Measurements from ENCODE around the gene NPAS2.

NPAS2 gene

DNA sequence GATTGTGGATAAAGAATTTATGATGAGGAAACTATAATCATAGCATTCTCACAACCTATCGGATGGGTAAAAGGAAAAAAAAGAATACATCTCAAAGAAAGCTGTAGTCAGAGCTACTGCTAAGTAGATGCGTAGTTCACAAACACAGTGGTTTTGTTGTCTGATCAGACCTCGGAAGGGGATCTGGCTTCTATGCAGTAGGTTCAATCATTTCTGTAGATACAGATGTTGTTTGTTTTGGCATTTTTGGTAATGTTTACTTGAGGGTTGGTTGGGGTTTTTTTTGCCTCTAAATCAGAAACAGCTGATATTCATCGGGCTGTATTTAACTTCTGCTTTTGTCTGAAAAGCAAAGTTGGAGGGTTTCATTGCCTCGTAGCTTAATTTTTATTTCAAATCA, 42.1 kb downstream of the NPAS2 start:
- Histone ChIP-seq H3K27me3 (ENCODE audit: insufficient read depth, poor library complexity, severe bottlenecking) (no peaks in the 10 kb centered on the region), H3K4me1 (ENCODE audit: insufficient read depth, poor library complexity, severe bottlenecking) (peaks cover 16% of the 10 kb centered on the region), H3K9me3 (ENCODE audit: severe bottlenecking) (peaks cover 3% of the 10 kb centered on the region), H3K4me3 (ENCODE audit: severe bottlenecking) (no peak overlapping the region), H3K27ac (ENCODE audit: poor library complexity, severe bottlenecking) (no peak overlapping the region), H3K36me3 (ENCODE audit: low read depth) (no peaks in the 10 kb centered on the region; the same call in none of the 2 replicates)
- no peak for ATAC-seq (ENCODE audit: low read depth)
- no peak for TF ChIP-seq CTCF (IDR thresholded peaks at IDR 0.05; ENCODE audit: poor library complexity, severe bottlenecking)
- DNase-seq (ENCODE audit: low spot score), result no peak

- ATAC-seq (ENCODE audit: low read depth), result peak; percentile 53; the same call in 1 of the 3 replicates
- no peak for DNase-seq (ENCODE audit: low spot score)
- H3K9me3 ChIP-seq (ENCODE audit: severe bottlenecking), result peaks cover 13% of the 10 kb centered on the region
- peaks cover 3% of the 10 kb centered on the region for H3K4me1 ChIP-seq (ENCODE audit: insufficient read depth, poor library complexity, severe bottlenecking)
- no peaks in the 10 kb centered on the region for H3K27me3 ChIP-seq (ENCODE audit: insufficient read depth, poor library complexity, severe bottlenecking)
- no peak for TF ChIP-seq CTCF (IDR thresholded peaks at IDR 0.05; ENCODE audit: poor library complexity, severe bottlenecking)
- peaks cover 4% of the 10 kb centered on the region for H3K36me3 ChIP-seq (ENCODE audit: low read depth)
- no peak overlapping the region for H3K27ac ChIP-seq (ENCODE audit: poor library complexity, severe bottlenecking)
- no peak overlapping the region for H3K4me3 ChIP-seq (ENCODE audit: severe bottlenecking)
Observed at GRCh38 chr2:100865816-100866460, 46.0 kb downstream of the NPAS2 start.

DNA sequence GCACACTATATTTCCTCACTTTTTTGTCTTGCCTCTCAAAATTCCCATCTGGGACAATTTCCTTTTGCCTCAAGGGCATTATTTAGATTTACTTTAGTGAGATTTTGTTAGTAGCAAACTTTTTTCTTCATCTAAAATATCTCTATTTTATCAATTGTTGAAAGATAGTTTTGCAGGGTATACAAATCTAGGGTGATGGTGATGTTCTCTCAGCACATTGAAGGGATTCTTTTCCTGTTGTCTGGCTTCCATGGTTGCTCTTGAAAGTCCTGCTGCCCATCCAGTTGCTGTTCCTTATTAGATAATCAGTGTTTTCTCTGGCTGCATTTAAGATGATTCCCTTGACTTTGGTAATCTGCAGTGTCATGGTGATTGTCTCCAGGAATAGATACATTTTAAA, 48.1 kb downstream of the NPAS2 start:
- ATAC-seq (ENCODE audit: low read depth), result no peak
- H3K36me3 ChIP-seq (ENCODE audit: low read depth), result peaks cover 4% of the 10 kb centered on the region
- H3K4me3 ChIP-seq (ENCODE audit: severe bottlenecking), result no peak overlapping the region
- H3K27me3 ChIP-seq (ENCODE audit: insufficient read depth, poor library complexity, severe bottlenecking), result no peaks in the 10 kb centered on the region
- H3K27ac ChIP-seq (ENCODE audit: poor library complexity, severe bottlenecking), result no peak overlapping the region
- peaks cover 3% of the 10 kb centered on the region for H3K4me1 ChIP-seq (ENCODE audit: insufficient read depth, poor library complexity, severe bottlenecking)
- no peak for TF ChIP-seq CTCF (IDR thresholded peaks at IDR 0.05; ENCODE audit: poor library complexity, severe bottlenecking)
- DNase-seq (ENCODE audit: low spot score), result no peak
- peaks cover 13% of the 10 kb centered on the region for H3K9me3 ChIP-seq (ENCODE audit: severe bottlenecking)

DNA sequence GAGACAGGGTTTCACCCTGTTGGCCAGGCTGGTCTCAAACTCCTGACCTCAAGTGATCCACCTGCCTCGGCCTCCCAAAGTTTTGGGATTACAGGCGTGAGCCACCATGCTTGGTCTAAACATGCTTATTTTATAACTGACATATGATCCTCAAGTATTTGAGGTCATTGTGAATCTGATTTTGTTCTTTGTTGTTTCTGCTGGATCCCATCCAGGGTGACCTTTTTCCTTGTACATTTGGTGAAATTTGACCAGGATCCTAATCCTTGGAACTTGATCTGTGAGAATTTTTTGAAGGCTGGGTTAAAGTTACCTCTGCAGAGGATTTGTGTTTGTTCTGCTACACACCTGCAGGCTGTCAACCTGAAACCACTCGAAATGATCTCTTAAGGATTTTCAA, 49.2 kb downstream of the NPAS2 start:
- no peak for TF ChIP-seq CTCF (IDR thresholded peaks at IDR 0.05; ENCODE audit: poor library complexity, severe bottlenecking)
- Histone ChIP-seq H3K4me3 (ENCODE audit: severe bottlenecking) (no peak overlapping the region), H3K9me3 (ENCODE audit: severe bottlenecking) (peaks cover 13% of the 10 kb centered on the region), H3K27me3 (ENCODE audit: insufficient read depth, poor library complexity, severe bottlenecking) (no peaks in the 10 kb centered on the region), H3K36me3 (ENCODE audit: low read depth) (peaks cover 4% of the 10 kb centered on the region), H3K27ac (ENCODE audit: poor library complexity, severe bottlenecking) (no peak overlapping the region), H3K4me1 (ENCODE audit: insufficient read depth, poor library complexity, severe bottlenecking) (peaks cover 3% of the 10 kb centered on the region)
- ATAC-seq (ENCODE audit: low read depth) (no peak), DNase-seq (ENCODE audit: low spot score) (no peak)
